Activated T-cell treated with anti-CD3 and anti-CD28 coated beads for 24 hours (primary cell): ENCODE measurements around the gene MTHFR.
"Not testable (repeated sequence)": the region's sequence is repeated elsewhere in the genome, so short reads cannot be mapped to it uniquely, and the experiment has no call there.

ENCODE experiments used
- DNase-seq: peaks from one replicate; pipeline ENCODE4 v3.0.0-alpha.2; 2020; ENCODE audit warnings: low read depth

MTHFR gene

DNA sequence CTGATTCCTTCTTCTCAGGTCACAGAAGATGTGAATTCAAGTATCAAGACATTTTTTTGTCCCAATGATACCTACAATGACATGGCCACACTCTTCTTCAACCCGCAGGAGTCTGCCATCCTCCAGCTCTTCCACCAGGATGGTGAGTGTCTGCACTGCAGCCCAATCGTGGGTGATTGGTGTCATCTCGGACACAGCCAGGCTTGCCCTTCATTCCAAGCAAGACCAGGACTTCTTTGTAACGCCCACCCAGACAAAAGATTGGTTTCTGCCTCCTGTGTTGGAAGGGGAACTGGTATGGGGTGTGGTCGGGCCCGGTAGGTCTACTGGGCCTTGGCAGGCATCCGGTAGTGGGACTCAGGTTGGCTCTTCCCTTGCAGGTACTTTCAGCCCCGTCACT, 27.7 kb upstream of the MTHFR start:
- no peak for DNase-seq

- DNase-seq = no peak
Measured at GRCh38 chr1:11831945-11832725, 26.4 kb upstream of the MTHFR start.

DNA sequence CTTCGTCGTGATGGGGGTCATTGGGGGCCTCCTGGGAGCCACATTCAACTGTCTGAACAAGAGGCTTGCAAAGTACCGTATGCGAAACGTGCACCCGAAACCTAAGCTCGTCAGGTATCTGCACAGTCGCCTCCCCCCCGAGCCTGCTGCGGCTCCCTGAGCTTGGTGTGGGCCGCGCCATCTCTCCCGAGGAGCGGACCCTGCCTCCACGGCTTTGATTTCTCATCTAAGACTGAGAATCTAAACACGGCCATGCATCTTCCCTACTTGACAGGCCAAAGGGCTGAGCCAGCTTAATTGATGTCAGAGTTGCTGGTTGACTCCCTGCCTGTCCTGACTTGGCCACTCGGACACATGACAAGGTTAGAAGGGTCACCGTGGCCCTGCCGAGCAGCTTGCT, 22.7 kb upstream of the MTHFR start:
- DNase-seq = no peak

DNA sequence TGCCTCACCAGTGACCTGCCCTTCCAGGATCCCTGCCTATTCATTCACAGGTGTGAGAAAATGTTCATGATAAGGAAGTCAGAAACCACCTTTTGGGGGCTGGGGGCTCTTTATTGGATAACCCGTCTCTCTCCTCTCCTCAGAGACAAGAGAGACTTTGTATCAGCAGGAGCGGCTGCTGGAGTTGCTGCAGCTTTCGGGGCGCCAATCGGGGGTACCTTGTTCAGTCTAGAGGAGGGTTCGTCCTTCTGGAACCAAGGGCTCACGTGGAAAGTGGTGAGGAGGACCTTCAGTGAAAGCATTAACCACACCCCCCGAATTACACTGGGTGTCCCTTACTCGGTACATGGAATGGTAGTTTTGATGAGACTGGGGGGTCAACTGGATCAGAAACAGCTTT, 21.2 kb upstream of the MTHFR start:
- DNase-seq = no peak

DNA sequence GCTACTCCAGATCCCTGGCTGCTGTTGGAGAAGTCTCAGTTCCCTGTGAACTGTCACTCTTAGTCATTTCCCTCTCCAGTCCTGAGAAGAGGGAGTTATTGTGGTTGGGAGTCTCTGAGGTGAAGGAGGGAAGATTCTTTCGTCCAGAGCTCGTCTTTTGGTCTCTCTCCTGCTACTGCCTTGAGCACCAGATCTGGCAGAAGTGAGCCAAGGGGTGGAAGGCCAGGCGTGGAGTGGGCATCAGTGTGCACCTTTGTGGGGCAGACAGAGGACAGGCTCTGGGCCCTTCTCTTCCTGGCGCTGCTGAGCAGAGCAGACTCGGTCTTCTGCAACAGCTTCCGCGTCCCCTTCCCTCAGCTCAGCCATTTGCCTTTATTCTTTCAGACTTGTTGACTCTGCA, 19.4 kb upstream of the MTHFR start:
- DNase-seq = no peak

DNA sequence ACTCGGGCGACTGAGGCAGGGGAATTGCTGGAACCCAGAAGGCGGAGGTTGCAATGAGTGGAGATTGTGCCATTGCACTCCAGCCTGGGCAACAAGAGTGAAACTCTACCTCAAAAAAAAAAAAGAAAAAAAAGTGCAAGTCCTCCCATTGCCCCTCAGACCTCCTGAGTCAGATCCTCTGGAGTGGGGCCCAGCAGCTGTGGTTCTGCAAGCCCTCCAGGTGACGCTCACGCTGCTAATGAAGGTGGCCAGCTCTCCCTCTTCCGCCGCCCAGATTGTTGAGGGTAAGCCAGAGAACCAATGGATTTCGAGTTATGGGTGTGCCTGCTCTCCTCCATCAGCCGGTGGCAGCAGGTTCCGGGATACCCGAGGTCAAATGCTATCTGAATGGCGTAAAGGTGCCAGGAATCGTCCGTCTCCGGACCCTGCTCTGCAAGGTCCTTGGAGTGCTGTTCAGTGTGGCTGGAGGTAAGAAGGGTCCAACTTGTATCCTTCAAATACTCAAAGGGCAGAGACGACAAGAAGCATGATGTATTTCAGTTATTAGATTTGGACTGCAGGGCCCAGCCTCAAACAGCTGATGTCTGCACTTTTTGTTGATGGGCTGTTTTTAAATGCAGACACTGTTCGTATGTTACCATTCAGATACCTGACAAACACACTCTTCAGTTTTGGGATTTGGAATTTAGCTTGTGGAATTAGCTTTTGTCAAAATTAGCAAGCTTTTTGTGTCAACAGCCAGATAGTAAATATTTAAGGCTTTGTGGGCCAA, 17.8 kb upstream of the MTHFR start:
- DNase-seq = no peak

GRCh38 chr1:11822091-11822490, 16.3 kb upstream of the MTHFR start:
- no peak for DNase-seq

GRCh38 chr1:11817192-11817591, 11.4 kb upstream of the MTHFR start:
- DNase-seq = no peak

- DNase-seq = no peak
Measured at GRCh38 chr1:11813021-11813420, 7.3 kb upstream of the MTHFR start.

DNA sequence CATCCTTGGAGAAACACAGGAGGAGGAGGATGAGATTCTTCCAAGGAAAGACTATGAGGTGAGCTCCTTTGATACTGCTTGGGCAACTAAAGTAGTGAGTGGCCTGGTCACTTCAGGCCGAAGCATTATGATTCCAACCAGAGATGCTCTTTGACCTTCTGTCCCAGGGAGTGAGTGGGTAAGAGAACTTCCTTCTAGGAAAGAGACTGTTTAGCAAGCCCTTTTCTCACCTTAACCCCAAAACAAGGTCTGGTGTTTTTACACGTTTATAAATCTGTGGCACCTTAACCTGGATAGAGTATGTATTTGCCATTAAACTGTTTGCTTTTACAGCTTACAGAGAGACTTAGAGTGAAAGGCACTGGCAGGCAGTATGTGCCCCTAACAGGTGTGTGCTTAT, 1.4 kb upstream of the MTHFR start:
- DNase-seq = no peak

GRCh38 chr1:11806307-11806936, 658 bp upstream of the MTHFR start:
- DNase-seq = no peak

GRCh38 chr1:11804666-11805421, 920 bp downstream of the MTHFR start:
- no peak for DNase-seq

GRCh38 chr1:11803924-11804665, 1.7 kb downstream of the MTHFR start:
- DNase-seq = not testable (repeated sequence)

DNA sequence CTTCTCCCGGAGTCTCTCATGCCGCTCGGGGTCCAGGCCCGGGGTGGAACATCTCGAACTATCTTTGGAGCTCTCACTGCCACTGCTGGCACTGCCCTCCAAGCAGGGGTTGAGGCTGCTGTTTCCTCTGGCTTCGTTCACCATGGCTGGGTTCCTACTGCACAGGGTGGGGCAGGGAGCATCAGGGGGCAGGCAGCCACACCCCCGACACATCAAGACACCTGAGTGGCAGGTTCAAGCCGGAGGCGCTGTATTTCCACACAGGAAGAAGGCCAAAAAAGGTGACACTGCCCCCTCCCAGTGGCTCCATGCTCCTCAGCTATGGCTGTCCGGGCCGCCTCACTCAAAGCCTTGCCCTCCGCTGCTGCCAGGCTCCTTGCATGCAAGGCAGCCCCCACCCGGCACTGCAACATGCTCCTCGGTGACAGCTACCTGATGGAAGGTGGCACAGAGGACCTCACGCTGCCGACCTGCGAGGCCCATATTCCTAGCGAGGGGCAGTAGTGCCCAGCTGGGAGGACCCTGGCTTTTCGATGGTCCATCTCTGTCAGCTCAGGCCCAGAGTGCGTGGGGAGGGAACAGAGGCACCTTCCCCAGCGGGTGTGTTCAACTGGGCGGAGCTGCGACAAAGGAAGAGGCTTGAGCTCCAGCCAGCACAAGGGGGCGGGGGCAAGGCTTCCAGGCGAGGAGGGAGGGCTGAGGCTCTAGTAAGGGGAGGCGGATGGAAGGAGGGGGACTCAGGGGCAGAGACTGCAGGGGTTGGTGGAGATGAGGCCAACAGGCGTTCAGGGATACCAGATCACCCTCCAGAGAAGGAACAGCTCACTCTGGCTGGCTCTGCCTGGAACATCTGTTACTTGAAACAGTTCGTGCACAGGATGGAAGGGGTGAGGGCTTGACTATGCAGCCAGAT, 2.5 kb downstream of the MTHFR start:
- peak; percentile 59 for DNase-seq

GRCh38 chr1:11802616-11802972, 3.2 kb downstream of the MTHFR start:
- DNase-seq = no peak

GRCh38 chr1:11800756-11801433, 4.9 kb downstream of the MTHFR start:
- no peak for DNase-seq

GRCh38 chr1:11800391-11800755, 5.4 kb downstream of the MTHFR start:
- DNase-seq = no peak

DNA sequence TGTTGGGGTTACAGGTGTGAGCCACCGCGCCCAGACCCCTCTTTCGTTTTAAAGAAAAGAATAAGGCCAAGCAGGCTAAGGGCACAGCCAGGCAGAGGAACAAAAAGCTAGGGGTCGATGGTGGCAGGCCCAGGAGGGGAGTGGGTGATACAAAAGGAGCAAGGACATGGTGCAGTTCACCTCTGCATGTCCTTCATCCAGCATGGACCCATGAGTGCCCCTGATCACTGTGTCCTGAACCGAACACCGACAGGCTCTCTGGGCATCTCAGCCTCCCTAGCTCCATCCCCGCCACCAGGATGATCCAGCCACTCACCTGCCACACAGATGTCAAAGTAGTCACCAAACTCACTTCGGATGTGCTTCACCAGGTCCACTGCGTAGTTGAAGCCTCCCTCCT, 5.9 kb downstream of the MTHFR start:
- no peak for DNase-seq

GRCh38 chr1:11799099-11799498, 6.7 kb downstream of the MTHFR start:
- DNase-seq = no peak
